ENCODE data around the gene FPR1. TPM values are rescaled to one million over a fixed set of nuclear protein-coding genes. Genes with fewer than 3 reads are reported as not detected.
A peak's percentile ranks its signal among the peaks of the same experiment; 100 is the strongest.

The FPR1 gene
- total and polyA plus RNA-seq, 2 of the 13 experiments (the other 11 are each of a cell fraction or from before 2014, with no cell fraction given), result not detected

DNA sequence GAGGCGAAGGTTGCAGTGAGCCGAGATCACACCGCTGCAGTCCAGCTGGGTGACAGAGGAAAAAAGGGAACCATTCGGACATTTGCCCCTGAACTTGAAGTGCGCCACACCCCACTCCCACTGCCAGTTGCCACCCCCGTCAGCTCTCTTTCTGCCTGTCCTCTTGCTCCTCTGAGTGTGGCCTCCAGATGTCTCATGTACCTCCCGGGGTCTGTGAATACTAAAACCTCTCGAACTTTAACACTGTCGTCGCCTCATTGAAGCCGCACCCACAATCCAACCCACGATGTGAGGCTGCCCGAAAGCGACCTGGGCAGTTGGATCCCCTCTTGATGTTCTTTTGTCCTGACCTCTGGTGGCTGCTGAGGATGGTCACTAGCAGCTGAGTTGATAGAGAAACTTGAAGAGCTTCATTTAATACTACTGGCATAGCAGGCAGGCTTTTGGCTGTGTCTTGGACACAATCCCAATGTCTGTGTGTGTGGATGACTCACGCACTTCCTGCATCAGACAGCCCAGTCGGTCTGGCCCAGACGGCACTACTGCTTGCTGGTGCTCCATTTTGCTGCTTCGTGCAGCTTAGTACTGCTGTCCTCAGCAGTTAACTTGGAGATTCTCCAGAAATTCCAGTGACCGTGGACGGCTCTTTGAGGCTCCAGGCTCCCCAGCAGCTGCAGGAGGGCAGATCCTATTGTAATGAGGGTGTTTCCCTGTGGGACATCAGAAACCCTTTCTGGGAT lies 47.5 kb upstream of the FPR1 start:
- ChIA-PET CTCF (ENCODE audit: low intra/inter-chr PET ratio, low total read pairs) (no interaction called here), POLR2A (no interaction called here)
- Histone ChIP-seq H3K27ac (ENCODE audit: extremely low read length, insufficient read depth, low read length) (no peak overlapping the region), H3K9ac (ENCODE audit: insufficient read depth, low read depth, low read length) (no peak overlapping the region), H3K27me3 (ENCODE audit: control insufficient read depth in 1 of 2, insufficient read depth in 2 of 2, low read length in 2 of 2) (no peaks in the 10 kb centered on the region), H3K79me2 (ENCODE audit: insufficient read depth, low read length) (no peaks in the 10 kb centered on the region), H2AFZ (ENCODE audit: low read length) (no peak overlapping the region), H3K4me1 (ENCODE audit: insufficient read depth, low read length) (peaks cover 18% of the 10 kb centered on the region; the same call in 1 of the 2 replicates), H4K20me1 (ENCODE audit: insufficient read depth, low read length) (no peaks in the 10 kb centered on the region), H3K4me2 (ENCODE audit: low read depth, low read length) (no peak overlapping the region), H3K36me3 (replicated peaks in 1 of 2; ENCODE audit: control insufficient read depth in 1 of 2, insufficient read depth in 2 of 2, low read length in 2 of 2) (no peaks in the 10 kb centered on the region), H3K9me3 (ENCODE audit: low read length) (peaks cover 30% of the 10 kb centered on the region), H3K4me3 (replicated peaks in 1 of 3; ENCODE audit: insufficient read depth in 1 of 3, low read depth in 2 of 3, low read length in 3 of 3) (peak overlapping the region in 1 of 3 experiments; percentile 5; a peak in 1 of 6 replicates)
- FAIRE-seq (no peak), ATAC-seq (peak; percentile 54; the same call in 2 of the 3 replicates), DNase-seq (ENCODE audit: low spot score) (peak; percentile 35)
- WGBS (ENCODE audit: low lambda C conversion rate), result 59% methylated on average over 16 of the region's 20 CpGs
- intact Hi-C loops (cut with micrococcal nuclease; ENCODE audit: unreplicated experiment), result no loop called here
- in situ Hi-C loops (cut with HindIII; ENCODE audit: extremely low pct_ligation_motif_present, low pct_unique_long_range_greater_than_20kb), result no loop called here
- no TSS peak for BruUV-seq (replicated peaks)
- no peak for TF ChIP-seq SAFB2 (CRISPR knock-in tag; IDR thresholded peaks at IDR 0.05; ENCODE audit: borderline replicate concordance, low read depth)
- no peak for TF ChIP-seq ZNF101 (CRISPR knock-in tag; IDR thresholded peaks at IDR 0.05; ENCODE audit: borderline replicate concordance, low read depth)
- no peak for TF ChIP-seq ZNF556 (CRISPR knock-in tag; IDR thresholded peaks at IDR 0.05; ENCODE audit: borderline replicate concordance)
- TF ChIP-seq MAFK (conservative IDR thresholded peaks at IDR 0.05 in 1 of 2, IDR thresholded peaks at IDR 0.05 in 1 of 2; ENCODE audit: low read length in 2 of 2), result 0 out of 4 replicates have a peak, but pooled peaks of 1 of the 2 experiments have one; percentile 15
- no peak for TF ChIP-seq HES4 (CRISPR knock-in tag; IDR thresholded peaks at IDR 0.05; ENCODE audit: borderline replicate concordance)
- no peak for TF ChIP-seq ZNF160 (CRISPR knock-in tag; IDR thresholded peaks at IDR 0.05)
- TF ChIP-seq ZNF205 (CRISPR knock-in tag; IDR thresholded peaks at IDR 0.05), result no peak
- TF ChIP-seq ZSCAN20 (CRISPR knock-in tag; IDR thresholded peaks at IDR 0.05; ENCODE audit: borderline replicate concordance), result no peak
- TF ChIP-seq ZNF10 (CRISPR knock-in tag; IDR thresholded peaks at IDR 0.05; ENCODE audit: borderline replicate concordance, low read depth), result no peak
- TF ChIP-seq, protein P1, sequence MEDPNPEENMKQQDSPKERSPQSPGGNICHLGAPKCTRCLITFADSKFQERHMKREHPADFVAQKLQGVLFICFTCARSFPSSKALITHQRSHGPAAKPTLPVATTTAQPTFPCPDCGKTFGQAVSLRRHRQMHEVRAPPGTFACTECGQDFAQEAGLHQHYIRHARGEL (CRISPR knock-in tag; IDR thresholded peaks at IDR 0.05), result no peak
- TF ChIP-seq, protein P2, sequence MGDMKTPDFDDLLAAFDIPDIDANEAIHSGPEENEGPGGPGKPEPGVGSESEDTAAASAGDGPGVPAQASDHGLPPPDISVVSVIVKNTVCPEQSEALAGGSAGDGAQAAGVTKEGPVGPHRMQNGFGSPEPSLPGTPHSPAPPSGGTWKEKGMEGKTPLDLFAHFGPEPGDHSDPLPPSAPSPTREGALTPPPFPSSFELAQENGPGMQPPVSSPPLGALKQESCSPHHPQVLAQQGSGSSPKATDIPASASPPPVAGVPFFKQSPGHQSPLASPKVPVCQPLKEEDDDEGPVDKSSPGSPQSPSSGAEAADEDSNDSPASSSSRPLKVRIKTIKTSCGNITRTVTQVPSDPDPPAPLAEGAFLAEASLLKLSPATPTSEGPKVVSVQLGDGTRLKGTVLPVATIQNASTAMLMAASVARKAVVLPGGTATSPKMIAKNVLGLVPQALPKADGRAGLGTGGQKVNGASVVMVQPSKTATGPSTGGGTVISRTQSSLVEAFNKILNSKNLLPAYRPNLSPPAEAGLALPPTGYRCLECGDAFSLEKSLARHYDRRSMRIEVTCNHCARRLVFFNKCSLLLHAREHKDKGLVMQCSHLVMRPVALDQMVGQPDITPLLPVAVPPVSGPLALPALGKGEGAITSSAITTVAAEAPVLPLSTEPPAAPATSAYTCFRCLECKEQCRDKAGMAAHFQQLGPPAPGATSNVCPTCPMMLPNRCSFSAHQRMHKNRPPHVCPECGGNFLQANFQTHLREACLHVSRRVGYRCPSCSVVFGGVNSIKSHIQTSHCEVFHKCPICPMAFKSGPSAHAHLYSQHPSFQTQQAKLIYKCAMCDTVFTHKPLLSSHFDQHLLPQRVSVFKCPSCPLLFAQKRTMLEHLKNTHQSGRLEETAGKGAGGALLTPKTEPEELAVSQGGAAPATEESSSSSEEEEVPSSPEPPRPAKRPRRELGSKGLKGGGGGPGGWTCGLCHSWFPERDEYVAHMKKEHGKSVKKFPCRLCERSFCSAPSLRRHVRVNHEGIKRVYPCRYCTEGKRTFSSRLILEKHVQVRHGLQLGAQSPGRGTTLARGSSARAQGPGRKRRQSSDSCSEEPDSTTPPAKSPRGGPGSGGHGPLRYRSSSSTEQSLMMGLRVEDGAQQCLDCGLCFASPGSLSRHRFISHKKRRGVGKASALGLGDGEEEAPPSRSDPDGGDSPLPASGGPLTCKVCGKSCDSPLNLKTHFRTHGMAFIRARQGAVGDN (CRISPR knock-in tag; IDR thresholded peaks at IDR 0.05), result peak; percentile 28; the same call in 1 of the 2 replicates
- 0 out of 2 replicates have a peak, but pooled peaks have one; percentile 41 for TF ChIP-seq ZNF20 (CRISPR knock-in tag; IDR thresholded peaks at IDR 0.05)
- TF ChIP-seq, protein P3, sequence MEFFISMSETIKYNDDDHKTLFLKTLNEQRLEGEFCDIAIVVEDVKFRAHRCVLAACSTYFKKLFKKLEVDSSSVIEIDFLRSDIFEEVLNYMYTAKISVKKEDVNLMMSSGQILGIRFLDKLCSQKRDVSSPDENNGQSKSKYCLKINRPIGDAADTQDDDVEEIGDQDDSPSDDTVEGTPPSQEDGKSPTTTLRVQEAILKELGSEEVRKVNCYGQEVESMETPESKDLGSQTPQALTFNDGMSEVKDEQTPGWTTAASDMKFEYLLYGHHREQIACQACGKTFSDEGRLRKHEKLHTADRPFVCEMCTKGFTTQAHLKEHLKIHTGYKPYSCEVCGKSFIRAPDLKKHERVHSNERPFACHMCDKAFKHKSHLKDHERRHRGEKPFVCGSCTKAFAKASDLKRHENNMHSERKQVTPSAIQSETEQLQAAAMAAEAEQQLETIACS (CRISPR knock-in tag; IDR thresholded peaks at IDR 0.05), result no peak
- TF ChIP-seq FOXC1 (CRISPR knock-in tag; IDR thresholded peaks at IDR 0.05; ENCODE audit: borderline replicate concordance), result no peak
- no peak for TF ChIP-seq RBM22 (optimal IDR thresholded peaks at IDR 0.05; ENCODE audit: low read length)
- no peak for TF ChIP-seq PCBP2 (optimal IDR thresholded peaks at IDR 0.05; ENCODE audit: low read depth, low read length, poor library complexity, severe bottlenecking)
- TF ChIP-seq ZNF550 (CRISPR knock-in tag; IDR thresholded peaks at IDR 0.05; ENCODE audit: borderline replicate concordance), result no peak
- TF ChIP-seq MTF2 (CRISPR knock-in tag; IDR thresholded peaks at IDR 0.05; ENCODE audit: borderline replicate concordance), result 0 out of 2 replicates have a peak, but pooled peaks have one; percentile 35
